ENCODE results near the gene PRKAR2B. TPM values are rescaled to one million over a fixed set of nuclear protein-coding genes. Genes with fewer than 3 reads are reported as not detected.

Gene PRKAR2B
- 1.5 to 3.8 TPM (median 3.0 TPM) in 5 replicates for total RNA-seq (2022; extraction: Qiagen RNA extraction; ENCODE audit: low read depth)

GRCh38 chr7:107044347-107045194, at the start of gene PRKAR2B:
PRKAR2B (plus strand) TSS chr7:107044705; CDS start chr7:107044908, 203 bp downstream.

GRCh38 chr7:107168233-107169119, 124.0 kb downstream of the PRKAR2B start, which contains the start of gene HBP1:
HBP1 (plus strand) TSS chr7:107169003; CDS start chr7:107179894, 10,891 bp downstream.

Other genes starting within 250 kb of the PRKAR2B start
- gene PIK3CG, start 179.4 kb upstream of the PRKAR2B start, total RNA-seq (2022; extraction: Qiagen RNA extraction; ENCODE audit: low read depth): not detected in 5 replicates
- gene HBP1, start 124.3 kb downstream of the PRKAR2B start, total RNA-seq (2022; extraction: Qiagen RNA extraction; ENCODE audit: low read depth): 14.4 to 24.9 TPM (median 23.3 TPM) in 5 replicates